OCI-LY7 (cell line): ENCODE results near the gene RDH16. TPM values are rescaled to one million over a fixed set of nuclear protein-coding genes. Genes with fewer than 3 reads are reported as not detected.

Source experiments
- BruUV-seq: library from RNA; stranded (reverse); fragments of 400-500 nt; replicated peaks from 2 replicates; lab custom pipeline; 2021; lab: Mats Ljungman, UMichigan
- CTCF ChIA-PET: fragments of 300-600 bp; sonication (Branson Sonifier 250); formaldehyde crosslinking; loops from one replicate; lab custom pipeline; 2022; ENCODE audit warnings: antibody characterized with exemption; ENCODE audit not compliant: unreplicated experiment; lab: Charles Lee
- POLR2A ChIA-PET: fragments of 300-600 bp; sonication (Branson Sonifier 250); formaldehyde crosslinking; loops from one replicate; lab custom pipeline; 2022; ENCODE audit warnings: antibody characterized with exemption; lab: Charles Lee
- DNase-seq: peaks from one replicate; pipeline ENCODE4 v3.0.0-alpha.2; 2015; ENCODE audit warnings: low spot score
- H2AFZ ChIP-seq: fragments of 200-600 bp; sonication (generic), shearing (Covaris generic); 2 replicates; pipeline ENCODE4 v1.6.1; 2014; ENCODE audit warnings: mild to moderate bottlenecking, antibody characterized with exemption, low read length, moderate library complexity
- H3K27ac ChIP-seq: fragments of 200-600 bp; sonication (generic); 2 replicates; pipeline ENCODE4 v1.5.1; 2014; ENCODE audit warnings: mixed run types, low read depth, mild to moderate bottlenecking, moderate library complexity, low read length, inconsistent platforms; ENCODE audit not compliant: poor library complexity, severe bottlenecking
- H3K36me3 ChIP-seq: fragments of 200-600 bp; sonication (generic); 2 replicates; pipeline ENCODE4 v1.6.1; 2014; ENCODE audit warnings: mild to moderate bottlenecking, antibody characterized with exemption, low read length, moderate library complexity, mixed read lengths; ENCODE audit not compliant: insufficient read depth
- H3K4me1 ChIP-seq: fragments of 200-600 bp; sonication (generic); 2 replicates; pipeline ENCODE4 v1.5.1; 2014; ENCODE audit warnings: mild to moderate bottlenecking, low read length; ENCODE audit not compliant: insufficient read depth, poor library complexity, severe bottlenecking
- H3K4me2 ChIP-seq: fragments of 200-600 bp; sonication (generic); 2 replicates; pipeline ENCODE4 v1.6.1; 2014; ENCODE audit warnings: mild to moderate bottlenecking, low read length
- H3K4me3 ChIP-seq: fragments of 200-600 bp; sonication (generic); 2 replicates; pipeline ENCODE4 v1.5.1; 2014; ENCODE audit warnings: mild to moderate bottlenecking, low read depth, low read length; ENCODE audit not compliant: poor library complexity, severe bottlenecking
- H3K79me2 ChIP-seq: fragments of 200-600 bp; sonication (generic); 2 replicates; pipeline ENCODE4 v1.6.1; 2016; ENCODE audit warnings: low read depth, mild to moderate bottlenecking, low read length, moderate library complexity, mixed read lengths; ENCODE audit not compliant: insufficient read depth
- H3K9me2 ChIP-seq: fragments of 200-600 bp; sonication (generic); 2 replicates; pipeline ENCODE4 v1.6.1; 2016; ENCODE audit warnings: mild to moderate bottlenecking, low read length, mixed read lengths; ENCODE audit not compliant: insufficient read depth
- H3K9me3 ChIP-seq: fragments of 200-600 bp; sonication (generic); 2 replicates; pipeline ENCODE4 v1.6.1; 2014; ENCODE audit warnings: mild to moderate bottlenecking, mixed run types, low read length, mixed read lengths
- H4K20me1 ChIP-seq: fragments of 200-600 bp; sonication (generic); 2 replicates; pipeline ENCODE4 v1.6.1; 2014; ENCODE audit warnings: mild to moderate bottlenecking, antibody characterized with exemption, low read length, moderate library complexity, mixed read lengths; ENCODE audit not compliant: insufficient read depth
- CTCF ChIP-seq: fragments of 200-600 bp; sonication (generic); conservative IDR thresholded peaks from 2 replicates; pipeline ENCODE4 v1.5.1; 2014; ENCODE audit warnings: mild to moderate bottlenecking, antibody characterized with exemption, low read length, moderate library complexity, mixed read lengths
- EZH2phosphoT487 ChIP-seq: fragments of 200-600 bp; sonication (generic); IDR thresholded peaks from 2 replicates; pipeline ENCODE4 v1.6.1; 2018; ENCODE audit warnings: low read depth, borderline replicate concordance, mild to moderate bottlenecking, mixed run types, antibody characterized with exemption, low read length, moderate library complexity, mixed read lengths
- intact Hi-C: fragments of 100-400 bp; cut with micrococcal nuclease; formaldehyde crosslinking; loops from one replicate; pipeline ENCODE4 v1.10.0; 2022; ENCODE audit not compliant: unreplicated experiment
- total RNA-seq, 2 experiments: library from RNA; depleted of rRNA in 1 of 2; stranded (reverse); fragments of >200 nt in 1 of 2; shearing (Covaris generic) in 1 of 2; gene quantifications; 2 replicates each; pipeline ENCODE4 v1.2.3, GENCODE V29; 2014 to 2022

The RDH16 gene
- total RNA-seq, 2 experiments from 2014 or later, result 0.06 to 0.13 TPM

- Histone ChIP-seq H3K27ac (no peak overlapping the region), H3K4me2 (no peak overlapping the region), H4K20me1 (no peaks in the 10 kb centered on the region), H3K4me3 (no peak overlapping the region), H3K36me3 (no peaks in the 10 kb centered on the region), H3K4me1 (peaks cover 9% of the 10 kb centered on the region), H3K9me2 (no peaks in the 10 kb centered on the region), H3K9me3 (no peaks in the 10 kb centered on the region), H2AFZ (no peak overlapping the region), H3K79me2 (no peaks in the 10 kb centered on the region)
- BruUV-seq, result no TSS peak
- DNase-seq, result no peak
- ChIA-PET CTCF (interaction anchor here (0.6 kb wide), 1 partner anchor 13 kb away, joined by 3 read pairs; no protein-coding TSS in a partner anchor), POLR2A (no interaction called here)
- intact Hi-C loops, result no loop called here
- TF ChIP-seq EZH2phosphoT487 (no peak), CTCF (no peak)
Measured at GRCh38 chr12:56991319-56992246, 34.2 kb upstream of the RDH16 start.

DNA sequence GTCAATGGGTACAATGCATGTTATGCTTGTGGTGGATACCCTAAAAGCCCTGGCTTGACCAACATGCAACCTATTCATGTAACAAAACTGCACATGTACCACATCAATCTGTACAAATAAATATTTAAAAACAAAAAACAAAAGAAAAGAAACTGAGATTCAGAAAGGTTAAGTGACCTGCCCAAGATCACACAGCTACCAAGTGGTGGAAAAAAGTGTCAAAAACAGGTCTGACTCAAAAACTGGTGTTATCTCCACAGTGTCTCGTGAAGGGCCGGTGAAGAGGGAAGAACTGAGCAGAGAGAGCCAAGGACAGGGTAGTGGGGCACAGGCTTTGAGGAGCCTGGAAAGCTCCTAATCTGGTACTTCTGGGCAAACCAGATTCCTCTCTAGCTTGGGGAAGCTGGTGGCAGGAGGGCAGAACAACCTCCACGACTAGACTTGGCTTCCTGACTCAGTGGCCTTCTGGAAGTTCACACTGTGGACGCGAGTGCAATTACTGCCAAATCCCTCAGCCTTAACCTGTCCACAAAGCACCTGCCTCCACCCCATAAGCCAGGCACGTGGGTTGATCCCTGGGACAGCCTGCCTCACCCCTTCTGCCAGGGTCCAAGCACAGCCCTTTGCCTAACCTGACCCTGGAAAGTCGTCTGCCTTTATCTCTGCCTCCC, 33.4 kb upstream of the RDH16 start:
- ChIA-PET CTCF (interaction anchor here (0.6 kb wide), 1 partner anchor 14 kb away, joined by 3 read pairs; no protein-coding TSS in a partner anchor), POLR2A (no interaction called here)
- TF ChIP-seq CTCF, result no peak
- TF ChIP-seq EZH2phosphoT487, result no peak
- H3K79me2 ChIP-seq, result no peaks in the 10 kb centered on the region
- H3K4me3 ChIP-seq, result no peak overlapping the region
- H3K4me1 ChIP-seq, result peaks cover 9% of the 10 kb centered on the region
- no peaks in the 10 kb centered on the region for H4K20me1 ChIP-seq
- H3K27ac ChIP-seq, result no peak overlapping the region
- BruUV-seq, result no TSS peak
- no peak overlapping the region for H2AFZ ChIP-seq
- no peaks in the 10 kb centered on the region for H3K9me3 ChIP-seq
- H3K4me2 ChIP-seq, result no peak overlapping the region
- H3K9me2 ChIP-seq, result no peaks in the 10 kb centered on the region
- H3K36me3 ChIP-seq, result no peaks in the 10 kb centered on the region
- intact Hi-C loops, result no loop called here
- DNase-seq, result no peak
